HFFc6 (cell line): ENCODE data around the gene LARP4. TPM values are rescaled to one million over a fixed set of nuclear protein-coding genes. Genes with fewer than 3 reads are reported as not detected.

Experiments used
- DNase-seq: peaks from one replicate; pipeline ENCODE4 v3.0.0-alpha.2; 2018
- H3K27ac Mint-ChIP-seq: 2 replicates; pipeline ENCODE4 v1.8.0; 2020; ENCODE audit warnings: mild to moderate bottlenecking, mixed read lengths
- H3K27me3 Mint-ChIP-seq: 2 replicates; pipeline ENCODE4 v1.8.0; 2021; ENCODE audit warnings: mild to moderate bottlenecking, moderate library complexity, mixed read lengths; ENCODE audit not compliant: insufficient read depth
- H3K36me3 Mint-ChIP-seq: 2 replicates; pipeline ENCODE4 v1.8.0; 2021; ENCODE audit warnings: low read depth, mixed read lengths
- H3K4me1 Mint-ChIP-seq: 2 replicates; pipeline ENCODE4 v1.8.0; 2020; ENCODE audit warnings: low read depth, mixed read lengths
- H3K4me3 Mint-ChIP-seq: 2 replicates; pipeline ENCODE4 v1.8.0; 2020; ENCODE audit warnings: mild to moderate bottlenecking, moderate library complexity, mixed read lengths
- H3K9me3 Mint-ChIP-seq: 2 replicates; pipeline ENCODE4 v1.8.0; 2020; ENCODE audit warnings: mild to moderate bottlenecking, mixed read lengths
- CTCF ChIP-seq: fragments of 200-600 bp; sonication (generic); IDR thresholded peaks from 2 replicates; pipeline ENCODE4 v1.5.0; 2021; ENCODE audit warnings: antibody characterized with exemption, mild to moderate bottlenecking
- total RNA-seq, 6 experiments: library from RNA; stranded (reverse); fragmentation: NEBNext Ultra II Directional; extraction: Animal tissue kit (Norgen Biotek cat#: 25700); gene quantifications; 2 replicates in 1 of 6; 3 replicates in 5 of 6; pipeline ENCODE4 v1.2.3, GENCODE V29; 2021

LARP4 gene
- total RNA-seq, 6 experiments from 2014 or later = 51.3 to 59.6 (median 57.2) TPM

GRCh38 chr12:50527359-50527726 is 126.7 kb downstream of the LARP4 start:
- H3K4me3 Mint-ChIP-seq = no peak overlapping the region
- peaks cover 16% of the 10 kb centered on the region for H3K36me3 Mint-ChIP-seq
- H3K27me3 Mint-ChIP-seq = no peaks in the 10 kb centered on the region; the same call in 1 of the 2 replicates

GRCh38 chr12:50528800-50529199 is 128.1 kb downstream of the LARP4 start:
- no peaks in the 10 kb centered on the region for H3K9me3 Mint-ChIP-seq
- H3K27ac Mint-ChIP-seq = no peak overlapping the region
- H3K36me3 Mint-ChIP-seq = peaks cover 11% of the 10 kb centered on the region
- no peak for DNase-seq
- peaks cover 25% of the 10 kb centered on the region for H3K4me1 Mint-ChIP-seq
- H3K4me3 Mint-ChIP-seq = no peak overlapping the region
- no peak for TF ChIP-seq CTCF
- H3K27me3 Mint-ChIP-seq = no peaks in the 10 kb centered on the region; the same call in 1 of the 2 replicates

More at GRCh38 chr12:50527359-50527726, 126.7 kb downstream of the LARP4 start:
- no peak overlapping the region for H3K27ac Mint-ChIP-seq
- no peaks in the 10 kb centered on the region for H3K9me3 Mint-ChIP-seq
- DNase-seq = no peak
- no peak for TF ChIP-seq CTCF
- H3K4me1 Mint-ChIP-seq = peaks cover 25% of the 10 kb centered on the region

GRCh38 chr12:50529345-50529744 is 128.7 kb downstream of the LARP4 start:
- peaks cover 25% of the 10 kb centered on the region for H3K4me1 Mint-ChIP-seq
- TF ChIP-seq CTCF = no peak
- H3K36me3 Mint-ChIP-seq = peaks cover 11% of the 10 kb centered on the region
- DNase-seq = no peak
- no peaks in the 10 kb centered on the region; the same call in 1 of the 2 replicates for H3K27me3 Mint-ChIP-seq
- peak overlapping the region; percentile 19; the same call in 1 of the 2 replicates for H3K27ac Mint-ChIP-seq
- no peak overlapping the region for H3K4me3 Mint-ChIP-seq
- H3K9me3 Mint-ChIP-seq = no peaks in the 10 kb centered on the region

Other genes starting within 250 kb of the LARP4 start
- gene CERS5, start 233.5 kb upstream of the LARP4 start, total RNA-seq = 10 to 100 TPM; 48.0 to 69.3 (median 60.3) TPM
- 100 to 1,000 TPM; 259 to 335 (median 298) TPM for gene LIMA1, start 117.4 kb upstream of the LARP4 start, total RNA-seq
- gene FAM186A, start 4.3 kb upstream of the LARP4 start, total RNA-seq = not detected
- 10 to 100 TPM; 17.4 to 24.7 (median 20.6) TPM for gene DIP2B, start 104.1 kb downstream of the LARP4 start, total RNA-seq